Measurements from ENCODE around the gene EFR3B. TPM values are rescaled to one million over a fixed set of nuclear protein-coding genes. Genes with fewer than 3 reads are reported as not detected.

Gene EFR3B
- polyA plus RNA-seq, 2 donors, result 0.11 to 0.12 TPM

DNA sequence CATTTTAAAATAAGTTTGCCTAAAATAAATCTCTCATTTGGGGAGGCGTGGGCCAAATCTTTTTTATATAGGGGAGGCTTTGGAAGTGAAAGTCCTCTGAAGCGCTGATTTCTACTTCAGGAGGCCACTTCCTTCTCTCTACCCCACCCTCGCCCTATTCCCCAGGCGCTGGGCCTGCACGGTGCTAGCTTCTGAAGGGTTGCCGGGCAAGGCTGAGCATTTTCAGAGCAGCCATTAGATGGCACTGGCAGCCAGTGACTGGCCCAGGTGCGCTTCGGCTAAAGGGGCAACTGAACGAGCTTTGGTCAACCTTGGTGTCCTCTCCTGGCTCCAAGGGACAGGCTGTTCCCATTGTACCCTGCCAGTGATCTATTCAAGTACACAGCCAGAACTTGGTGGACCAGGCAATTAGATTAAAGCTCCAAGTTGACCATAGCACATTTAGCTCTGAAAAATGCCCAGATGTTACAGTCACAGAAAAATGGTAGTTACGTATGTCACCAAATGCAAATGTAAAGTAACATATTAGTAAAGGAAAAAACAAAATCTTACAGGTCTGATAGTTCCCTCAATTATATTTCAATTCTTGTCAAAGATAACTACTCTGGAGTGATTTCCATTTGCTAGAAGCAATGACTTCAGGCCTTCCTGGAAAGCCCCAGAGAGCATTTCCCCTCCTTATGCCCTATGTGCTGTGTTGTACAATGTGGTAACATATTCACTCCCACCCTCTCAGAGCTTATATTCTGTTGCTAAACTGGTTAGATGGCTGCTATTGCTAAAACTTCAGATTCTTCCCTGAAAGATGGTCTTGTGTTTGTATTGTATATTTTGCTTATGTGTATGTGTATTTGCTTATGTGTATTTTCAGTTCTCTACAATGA is 124.4 kb downstream of the EFR3B start:
- Histone ChIP-seq H3K4me1 (ENCODE audit: control insufficient read depth in 2 of 2, insufficient read depth in 2 of 2, low read length in 1 of 2) (peaks cover 0 to 6% of the 10 kb centered on the region in 2 donors), H3K36me3 (ENCODE audit: control insufficient read depth in 2 of 2, insufficient read depth in 2 of 2, low read length in 1 of 2) (no peaks in the 10 kb centered on the region), H3K27ac (ENCODE audit: low read depth in 2 of 2, low read length in 1 of 2) (no peak overlapping the region), H3K9me3 (ENCODE audit: control insufficient read depth in 2 of 2, insufficient read depth in 1 of 2, low read depth in 1 of 2, low read length in 1 of 2) (peaks cover 0 to 5% of the 10 kb centered on the region in 2 donors), H3K4me3 (ENCODE audit: low read depth in 1 of 2, low read length in 2 of 2) (no peak overlapping the region), H3K27me3 (ENCODE audit: control insufficient read depth in 1 of 2, insufficient read depth in 2 of 2, low read length in 2 of 2) (peaks cover 0 to 4% of the 10 kb centered on the region in 2 donors)
- 45 to 55% methylated on average over 10 of the region's 10 CpGs for WGBS, 2 donors

DNA sequence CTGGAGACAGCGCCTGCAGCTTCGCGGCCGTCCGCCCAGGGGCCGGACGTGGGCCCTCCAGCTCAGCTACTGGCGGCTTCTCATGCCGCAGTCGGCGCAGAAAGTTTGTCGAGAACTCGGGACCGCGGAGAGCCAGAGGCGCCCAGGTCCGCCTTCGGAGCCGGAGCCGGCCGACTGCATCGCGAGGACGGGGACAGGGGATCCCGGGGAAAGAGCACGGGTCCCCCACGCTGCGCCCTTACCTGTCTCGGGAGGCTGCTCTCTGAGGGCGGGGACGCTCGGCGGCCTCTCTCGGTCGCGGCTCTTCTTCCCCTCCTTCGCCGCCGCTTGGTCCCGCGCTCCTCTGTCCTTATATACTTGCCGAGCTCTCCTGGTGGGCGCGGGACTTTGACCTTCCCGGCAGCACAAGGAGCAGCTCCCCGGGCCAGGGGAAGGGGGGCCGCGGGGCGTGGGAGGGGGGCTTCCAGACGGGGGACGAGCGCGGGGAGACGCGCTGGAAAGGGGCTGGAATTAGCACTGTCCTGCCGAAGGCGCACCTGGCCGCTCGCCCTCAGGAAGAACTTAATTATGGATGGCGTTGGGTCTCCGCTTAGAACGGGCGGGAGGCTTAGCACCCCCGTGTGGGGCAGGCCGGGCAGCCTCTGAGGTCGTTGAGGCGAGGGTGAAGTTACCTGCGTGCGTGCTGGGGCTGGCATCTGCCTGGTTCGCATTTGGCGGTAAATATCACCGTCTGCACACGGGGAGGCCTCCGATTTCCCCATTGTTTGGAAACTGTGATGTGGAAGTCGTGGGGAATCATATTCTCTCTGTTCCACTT is 126.6 kb downstream of the EFR3B start, which contains the start of gene POMC:
Gene POMC, minus strand, starts transcription at position 325 of the 817 bp plus-strand sequence. CDS start 3,808 bp downstream, outside the sequence.
- peak within 1 kb of the TSS; percentile 48 to 50 for H3K4me3 ChIP-seq (ENCODE audit: low read depth in 1 of 2, low read length in 2 of 2)
- H3K36me3 ChIP-seq (ENCODE audit: control insufficient read depth in 2 of 2, insufficient read depth in 2 of 2, low read length in 1 of 2), result no peaks in the 10 kb centered on the region
- peaks cover 0 to 4% of the 10 kb centered on the region in 2 donors for H3K4me1 ChIP-seq (ENCODE audit: control insufficient read depth in 2 of 2, insufficient read depth in 2 of 2, low read length in 1 of 2)
- no peaks in the 10 kb centered on the region for H3K9me3 ChIP-seq (ENCODE audit: control insufficient read depth in 2 of 2, insufficient read depth in 1 of 2, low read depth in 1 of 2, low read length in 1 of 2)
- H3K27ac ChIP-seq (ENCODE audit: low read depth in 2 of 2, low read length in 1 of 2), result no peak within 1 kb of the TSS
- peaks cover 0 to 4% of the 10 kb centered on the region in 2 donors for H3K27me3 ChIP-seq (ENCODE audit: control insufficient read depth in 1 of 2, insufficient read depth in 2 of 2, low read length in 2 of 2)
- 4 to 6% methylated on average over 73 to 75 of the region's 75 CpGs for WGBS, 2 donors

- Histone ChIP-seq H3K27me3 (ENCODE audit: control insufficient read depth in 1 of 2, insufficient read depth in 2 of 2, low read length in 2 of 2) (peaks cover 0 to 4% of the 10 kb centered on the region in 2 donors), H3K9me3 (ENCODE audit: control insufficient read depth in 2 of 2, insufficient read depth in 1 of 2, low read depth in 1 of 2, low read length in 1 of 2) (no peaks in the 10 kb centered on the region), H3K4me1 (ENCODE audit: control insufficient read depth in 2 of 2, insufficient read depth in 2 of 2, low read length in 1 of 2) (peaks cover 0 to 4% of the 10 kb centered on the region in 2 donors), H3K4me3 (ENCODE audit: low read depth in 1 of 2, low read length in 2 of 2) (no peak overlapping the region), H3K36me3 (ENCODE audit: control insufficient read depth in 2 of 2, insufficient read depth in 2 of 2, low read length in 1 of 2) (no peaks in the 10 kb centered on the region), H3K27ac (ENCODE audit: low read depth in 2 of 2, low read length in 1 of 2) (no peak overlapping the region)
- WGBS, 2 donors, result 51 to 65% methylated on average over 2 of the region's 2 CpGs
These were observed 127.2 kb downstream of the EFR3B start for GRCh38 chr2:25169073-25169470.

DNA sequence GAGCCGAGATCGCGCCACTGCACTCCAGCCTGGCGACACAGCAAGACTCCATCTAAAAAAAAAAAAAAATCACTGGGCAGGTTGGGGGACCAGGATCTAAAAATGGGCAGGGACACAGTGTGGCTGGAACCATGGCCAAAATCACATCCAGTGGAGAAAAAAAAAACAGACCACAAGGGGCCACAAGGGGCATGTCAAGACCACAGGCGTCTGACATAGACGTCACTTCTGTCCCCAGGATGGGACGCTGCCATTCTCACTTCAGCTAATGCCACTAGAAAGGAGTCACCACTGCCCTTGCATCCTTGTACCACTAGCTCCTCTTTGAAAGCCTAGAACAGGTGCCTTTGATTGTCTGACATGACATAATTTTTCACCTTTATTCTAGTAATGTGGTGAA is 129.0 kb downstream of the EFR3B start:
- H3K36me3 ChIP-seq (ENCODE audit: control insufficient read depth in 2 of 2, insufficient read depth in 2 of 2, low read length in 1 of 2), result no peaks in the 10 kb centered on the region
- H3K9me3 ChIP-seq (ENCODE audit: control insufficient read depth in 2 of 2, insufficient read depth in 1 of 2, low read depth in 1 of 2, low read length in 1 of 2), result no peaks in the 10 kb centered on the region
- H3K27me3 ChIP-seq (ENCODE audit: control insufficient read depth in 1 of 2, insufficient read depth in 2 of 2, low read length in 2 of 2), result peaks cover 0 to 4% of the 10 kb centered on the region in 2 donors
- H3K4me3 ChIP-seq (ENCODE audit: low read depth in 1 of 2, low read length in 2 of 2), result no peak overlapping the region
- WGBS, 2 donors, result 85 to 93% methylated on average over 7 of the region's 7 CpGs
- no peak overlapping the region for H3K27ac ChIP-seq (ENCODE audit: low read depth in 2 of 2, low read length in 1 of 2)
- H3K4me1 ChIP-seq (ENCODE audit: control insufficient read depth in 2 of 2, insufficient read depth in 2 of 2, low read length in 1 of 2), result peaks cover 0 to 4% of the 10 kb centered on the region in 2 donors

DNA sequence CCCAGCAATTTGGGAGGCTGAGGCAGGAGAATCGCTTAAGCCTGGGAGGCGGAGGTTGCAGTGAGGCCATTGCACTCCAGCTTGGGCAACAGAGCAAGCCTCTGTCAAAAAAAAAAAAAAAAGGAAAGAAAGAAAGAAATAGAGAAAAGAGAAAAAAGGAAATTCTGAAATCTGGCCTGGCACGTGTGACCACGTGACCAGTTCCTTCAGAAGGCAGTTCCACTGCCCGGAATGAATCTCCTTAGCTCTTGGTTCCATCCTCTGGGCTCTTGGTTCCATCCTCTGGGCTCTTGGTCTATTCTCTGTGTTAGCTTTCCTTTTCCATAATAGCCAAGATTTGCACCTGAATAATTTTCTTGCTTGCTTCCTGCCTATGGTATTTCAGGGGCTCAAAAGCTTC is 131.8 kb downstream of the EFR3B start:
- Histone ChIP-seq H3K36me3 (ENCODE audit: control insufficient read depth in 2 of 2, insufficient read depth in 2 of 2, low read length in 1 of 2) (no peaks in the 10 kb centered on the region), H3K4me1 (ENCODE audit: control insufficient read depth in 2 of 2, insufficient read depth in 2 of 2, low read length in 1 of 2) (peaks cover 0 to 2% of the 10 kb centered on the region in 2 donors), H3K9me3 (ENCODE audit: control insufficient read depth in 2 of 2, insufficient read depth in 1 of 2, low read depth in 1 of 2, low read length in 1 of 2) (no peaks in the 10 kb centered on the region), H3K27ac (ENCODE audit: low read depth in 2 of 2, low read length in 1 of 2) (no peak overlapping the region), H3K4me3 (ENCODE audit: low read depth in 1 of 2, low read length in 2 of 2) (no peak overlapping the region), H3K27me3 (ENCODE audit: control insufficient read depth in 1 of 2, insufficient read depth in 2 of 2, low read length in 2 of 2) (no peaks in the 10 kb centered on the region)
- WGBS, 2 donors, result 85 to 89% methylated on average over 5 of the region's 5 CpGs

- Histone ChIP-seq H3K4me3 (ENCODE audit: low read depth in 1 of 2, low read length in 2 of 2) (no peak overlapping the region), H3K4me1 (ENCODE audit: control insufficient read depth in 2 of 2, insufficient read depth in 2 of 2, low read length in 1 of 2) (no peaks in the 10 kb centered on the region), H3K9me3 (ENCODE audit: control insufficient read depth in 2 of 2, insufficient read depth in 1 of 2, low read depth in 1 of 2, low read length in 1 of 2) (no peaks in the 10 kb centered on the region), H3K36me3 (ENCODE audit: control insufficient read depth in 2 of 2, insufficient read depth in 2 of 2, low read length in 1 of 2) (no peaks in the 10 kb centered on the region), H3K27ac (ENCODE audit: low read depth in 2 of 2, low read length in 1 of 2) (no peak overlapping the region), H3K27me3 (ENCODE audit: control insufficient read depth in 1 of 2, insufficient read depth in 2 of 2, low read length in 2 of 2) (no peaks in the 10 kb centered on the region)
- 80 to 88% methylated on average over 6 of the region's 6 CpGs for WGBS, 2 donors
These were observed 132.5 kb downstream of the EFR3B start for GRCh38 chr2:25174192-25174861.

GRCh38 chr2:25176138-25176537 is 134.3 kb downstream of the EFR3B start:
- Histone ChIP-seq H3K9me3 (ENCODE audit: control insufficient read depth in 2 of 2, insufficient read depth in 1 of 2, low read depth in 1 of 2, low read length in 1 of 2) (no peaks in the 10 kb centered on the region), H3K27me3 (ENCODE audit: control insufficient read depth in 1 of 2, insufficient read depth in 2 of 2, low read length in 2 of 2) (no peaks in the 10 kb centered on the region), H3K27ac (ENCODE audit: low read depth in 2 of 2, low read length in 1 of 2) (no peak overlapping the region), H3K36me3 (ENCODE audit: control insufficient read depth in 2 of 2, insufficient read depth in 2 of 2, low read length in 1 of 2) (no peaks in the 10 kb centered on the region), H3K4me1 (ENCODE audit: control insufficient read depth in 2 of 2, insufficient read depth in 2 of 2, low read length in 1 of 2) (no peaks in the 10 kb centered on the region), H3K4me3 (ENCODE audit: low read depth in 1 of 2, low read length in 2 of 2) (no peak overlapping the region)
- 83 to 89% methylated on average over 6 of the region's 6 CpGs for WGBS, 2 donors

- Histone ChIP-seq H3K4me3 (ENCODE audit: low read depth in 1 of 2, low read length in 2 of 2) (no peak overlapping the region), H3K9me3 (ENCODE audit: control insufficient read depth in 2 of 2, insufficient read depth in 1 of 2, low read depth in 1 of 2, low read length in 1 of 2) (no peaks in the 10 kb centered on the region), H3K36me3 (ENCODE audit: control insufficient read depth in 2 of 2, insufficient read depth in 2 of 2, low read length in 1 of 2) (no peaks in the 10 kb centered on the region), H3K4me1 (ENCODE audit: control insufficient read depth in 2 of 2, insufficient read depth in 2 of 2, low read length in 1 of 2) (no peaks in the 10 kb centered on the region), H3K27ac (ENCODE audit: low read depth in 2 of 2, low read length in 1 of 2) (no peak overlapping the region), H3K27me3 (ENCODE audit: control insufficient read depth in 1 of 2, insufficient read depth in 2 of 2, low read length in 2 of 2) (no peaks in the 10 kb centered on the region)
- 82% methylated on average over 5 of the region's 5 CpGs for WGBS, 2 donors
These were observed 134.8 kb downstream of the EFR3B start for GRCh38 chr2:25176541-25177181.

DNA sequence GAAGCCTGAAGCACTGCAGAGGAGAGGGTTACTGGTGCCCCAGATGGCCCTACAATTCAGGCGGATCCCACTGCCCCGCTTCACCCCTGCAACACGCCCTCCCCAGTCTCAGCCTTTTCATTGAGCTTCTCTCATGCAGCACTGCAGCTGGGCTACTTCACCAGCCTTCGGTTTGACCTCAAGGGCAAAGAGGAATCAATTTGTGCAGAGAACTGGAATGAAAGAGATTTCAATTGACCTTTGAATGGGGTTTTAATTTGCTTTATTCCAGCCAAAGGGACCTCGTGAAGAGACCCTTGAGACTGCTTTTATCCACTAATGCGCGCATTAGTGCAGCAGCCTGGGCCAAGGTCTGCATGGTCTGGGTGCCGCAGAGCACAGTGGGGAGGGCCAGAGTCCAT is 135.3 kb downstream of the EFR3B start:
- no peak overlapping the region for H3K4me3 ChIP-seq (ENCODE audit: low read depth in 1 of 2, low read length in 2 of 2)
- WGBS, 2 donors, result 83% methylated on average over 8 of the region's 8 CpGs

More for the DNA sequence above, 135.3 kb downstream of the EFR3B start:
- no peak overlapping the region for H3K27ac ChIP-seq (ENCODE audit: low read depth in 2 of 2, low read length in 1 of 2)
- no peaks in the 10 kb centered on the region for H3K9me3 ChIP-seq (ENCODE audit: control insufficient read depth in 2 of 2, insufficient read depth in 1 of 2, low read depth in 1 of 2, low read length in 1 of 2)
- H3K36me3 ChIP-seq (ENCODE audit: control insufficient read depth in 2 of 2, insufficient read depth in 2 of 2, low read length in 1 of 2), result no peaks in the 10 kb centered on the region
- no peaks in the 10 kb centered on the region for H3K4me1 ChIP-seq (ENCODE audit: control insufficient read depth in 2 of 2, insufficient read depth in 2 of 2, low read length in 1 of 2)
- no peaks in the 10 kb centered on the region for H3K27me3 ChIP-seq (ENCODE audit: control insufficient read depth in 1 of 2, insufficient read depth in 2 of 2, low read length in 2 of 2)
